PFSK-1 (cell line): ENCODE measurements around the gene TBC1D22A.

Experiments
- FOXP2 ChIP-seq: optimal IDR thresholded peaks from 2 replicates; pipeline ENCODE3; 2011; ENCODE audit warnings: borderline replicate concordance, control low read depth, inconsistent platforms; ENCODE audit not compliant: insufficient read depth; ENCODE audit errors: extremely low read length, extremely low read depth
- POLR2AphosphoS5 ChIP-seq: IDR thresholded peaks from 2 replicates; pipeline ENCODE4 v1.6.1; 2012; ENCODE audit warnings: low read depth, mild to moderate bottlenecking, control low read depth, low read length, moderate library complexity
- SIN3A ChIP-seq: IDR thresholded peaks from 2 replicates; pipeline ENCODE4 v1.6.1; 2012; ENCODE audit warnings: mild to moderate bottlenecking, low read length, moderate library complexity, borderline replicate concordance; ENCODE audit not compliant: insufficient read depth
- TAF1 ChIP-seq: IDR thresholded peaks from 2 replicates; pipeline ENCODE4 v1.6.1; 2012; ENCODE audit warnings: low read length, control low read depth, borderline replicate concordance; ENCODE audit not compliant: insufficient read depth
- TF ChIP-seq, protein P1 (sequence below), 2 experiments: IDR thresholded peaks; 2 replicates each; pipeline versions ENCODE4 v1.6.1 to v1.8.0; 2011 to 2012; ENCODE audit warnings: low read depth in 2 of 2, low read length in 2 of 2, control low read depth in 1 of 2, inconsistent platforms in 1 of 2, mild to moderate bottlenecking in 1 of 2, moderate library complexity in 1 of 2; ENCODE audit not compliant: insufficient read depth in 1 of 2

TBC1D22A gene

DNA sequence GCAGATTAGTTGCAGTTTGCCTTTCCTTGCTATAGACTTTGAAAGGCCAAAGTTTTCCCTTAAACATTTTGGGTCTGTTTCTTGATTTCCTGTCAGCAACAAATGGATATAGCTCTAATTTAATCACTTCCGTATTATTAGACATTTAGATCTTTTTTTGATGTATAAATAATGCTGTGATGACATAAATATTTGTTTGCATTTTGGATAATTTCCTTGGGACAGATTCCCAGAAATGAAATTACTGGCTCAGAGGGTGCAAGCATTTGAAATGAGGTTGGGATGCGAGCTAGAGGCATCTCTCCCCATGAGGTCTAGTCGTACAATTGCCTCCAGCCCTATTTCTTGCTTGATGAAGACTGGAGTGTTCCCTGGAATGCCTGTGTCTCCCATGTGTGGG is 94.2 kb downstream of the TBC1D22A start:
- TF ChIP-seq POLR2AphosphoS5: no peak
- no peak for TF ChIP-seq TAF1
- TF ChIP-seq SIN3A: no peak
- no peak for TF ChIP-seq FOXP2
- TF ChIP-seq, protein P1, sequence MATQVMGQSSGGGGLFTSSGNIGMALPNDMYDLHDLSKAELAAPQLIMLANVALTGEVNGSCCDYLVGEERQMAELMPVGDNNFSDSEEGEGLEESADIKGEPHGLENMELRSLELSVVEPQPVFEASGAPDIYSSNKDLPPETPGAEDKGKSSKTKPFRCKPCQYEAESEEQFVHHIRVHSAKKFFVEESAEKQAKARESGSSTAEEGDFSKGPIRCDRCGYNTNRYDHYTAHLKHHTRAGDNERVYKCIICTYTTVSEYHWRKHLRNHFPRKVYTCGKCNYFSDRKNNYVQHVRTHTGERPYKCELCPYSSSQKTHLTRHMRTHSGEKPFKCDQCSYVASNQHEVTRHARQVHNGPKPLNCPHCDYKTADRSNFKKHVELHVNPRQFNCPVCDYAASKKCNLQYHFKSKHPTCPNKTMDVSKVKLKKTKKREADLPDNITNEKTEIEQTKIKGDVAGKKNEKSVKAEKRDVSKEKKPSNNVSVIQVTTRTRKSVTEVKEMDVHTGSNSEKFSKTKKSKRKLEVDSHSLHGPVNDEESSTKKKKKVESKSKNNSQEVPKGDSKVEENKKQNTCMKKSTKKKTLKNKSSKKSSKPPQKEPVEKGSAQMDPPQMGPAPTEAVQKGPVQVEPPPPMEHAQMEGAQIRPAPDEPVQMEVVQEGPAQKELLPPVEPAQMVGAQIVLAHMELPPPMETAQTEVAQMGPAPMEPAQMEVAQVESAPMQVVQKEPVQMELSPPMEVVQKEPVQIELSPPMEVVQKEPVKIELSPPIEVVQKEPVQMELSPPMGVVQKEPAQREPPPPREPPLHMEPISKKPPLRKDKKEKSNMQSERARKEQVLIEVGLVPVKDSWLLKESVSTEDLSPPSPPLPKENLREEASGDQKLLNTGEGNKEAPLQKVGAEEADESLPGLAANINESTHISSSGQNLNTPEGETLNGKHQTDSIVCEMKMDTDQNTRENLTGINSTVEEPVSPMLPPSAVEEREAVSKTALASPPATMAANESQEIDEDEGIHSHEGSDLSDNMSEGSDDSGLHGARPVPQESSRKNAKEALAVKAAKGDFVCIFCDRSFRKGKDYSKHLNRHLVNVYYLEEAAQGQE (IDR thresholded peaks at IDR 0.05; ENCODE audit: insufficient read depth in 1 of 2, low read depth in 2 of 2, low read length in 2 of 2): no peak

DNA sequence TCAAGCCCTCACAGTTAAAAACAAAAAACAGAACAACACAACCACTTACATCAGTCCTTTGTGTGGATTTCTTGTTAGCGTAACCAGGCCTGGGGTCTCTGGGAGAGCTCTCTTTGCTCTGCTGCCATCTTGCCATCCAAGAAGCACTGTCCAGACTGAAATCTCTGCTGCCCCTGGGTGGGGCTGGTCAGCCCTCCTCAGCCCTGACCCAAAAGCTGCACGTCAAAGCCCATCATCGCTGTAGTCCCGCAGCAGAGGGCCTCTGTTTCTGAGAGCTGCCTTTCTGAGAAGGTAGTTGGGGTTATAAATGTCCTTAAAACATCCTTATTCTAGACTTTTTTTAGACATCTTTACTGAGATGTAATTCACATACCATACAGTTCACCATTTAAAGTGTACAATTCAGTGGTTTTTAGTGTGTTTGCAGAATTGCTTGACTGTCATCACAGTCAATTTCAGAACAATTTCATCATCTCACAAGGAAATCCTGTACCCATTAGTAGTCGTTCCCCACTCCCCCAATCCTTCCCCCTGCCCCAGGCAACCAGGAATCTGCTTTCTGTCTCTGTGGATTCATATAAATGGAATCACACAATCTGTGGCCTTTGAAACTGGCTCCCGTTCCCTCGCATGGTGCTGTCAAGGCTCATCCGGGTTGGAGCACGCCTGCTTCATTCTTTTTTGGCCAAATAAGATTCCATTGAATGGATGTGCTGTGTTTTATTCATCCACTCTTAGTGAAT is 94.9 kb downstream of the TBC1D22A start:
- TF ChIP-seq FOXP2 (no peak), POLR2AphosphoS5 (no peak), TAF1 (no peak), SIN3A (no peak)
- TF ChIP-seq, protein P1 (IDR thresholded peaks at IDR 0.05; ENCODE audit: insufficient read depth in 1 of 2, low read depth in 2 of 2, low read length in 2 of 2): no peak

DNA sequence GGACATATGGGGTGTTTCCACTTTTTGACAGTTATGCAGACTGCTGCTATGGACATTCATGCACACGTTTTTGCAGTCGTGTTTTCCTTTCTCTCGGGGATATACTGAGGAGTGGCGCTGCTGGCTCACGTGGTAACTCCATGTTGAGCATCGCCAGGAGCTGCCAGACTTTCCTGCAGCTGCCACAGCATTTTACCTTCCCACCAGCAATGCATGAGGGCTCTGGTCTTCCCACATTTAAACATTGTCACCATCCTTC is 95.4 kb downstream of the TBC1D22A start:
- no peak for TF ChIP-seq SIN3A
- no peak for TF ChIP-seq TAF1
- no peak for TF ChIP-seq FOXP2
- TF ChIP-seq POLR2AphosphoS5: no peak
- TF ChIP-seq, protein P1 (IDR thresholded peaks at IDR 0.05; ENCODE audit: insufficient read depth in 1 of 2, low read depth in 2 of 2, low read length in 2 of 2): no peak

DNA sequence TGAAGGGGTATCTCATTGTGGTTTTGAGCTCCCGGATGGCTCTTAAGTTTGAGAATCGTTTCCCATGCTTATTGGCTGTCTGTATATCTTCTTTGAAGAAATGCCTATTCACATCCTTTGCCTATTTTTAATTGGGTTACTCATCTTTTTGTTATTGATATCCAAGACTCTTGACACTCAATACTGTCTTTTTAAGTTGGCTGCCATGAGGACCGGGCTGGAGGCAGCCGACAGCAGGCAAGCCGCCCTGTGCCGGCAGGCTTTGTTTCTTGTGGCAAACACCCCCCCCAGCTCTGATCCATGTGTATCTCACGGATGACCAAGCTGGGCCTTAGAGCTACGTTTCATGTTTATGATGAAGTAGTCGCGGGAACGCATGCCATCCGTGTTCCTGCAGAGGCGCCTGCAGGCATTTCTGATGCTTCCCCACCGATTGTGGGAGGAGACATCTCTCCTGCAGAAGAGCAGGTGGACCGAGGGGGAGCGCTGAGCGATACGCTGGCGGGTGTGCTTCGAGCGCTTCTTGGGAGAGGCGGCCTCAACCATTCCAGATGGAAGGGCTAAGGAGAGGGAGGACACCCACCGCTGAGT is 95.8 kb downstream of the TBC1D22A start:
- TF ChIP-seq POLR2AphosphoS5 (no peak), FOXP2 (no peak), SIN3A (no peak), TAF1 (no peak)
- TF ChIP-seq, protein P1 (IDR thresholded peaks at IDR 0.05; ENCODE audit: insufficient read depth in 1 of 2, low read depth in 2 of 2, low read length in 2 of 2): no peak

DNA sequence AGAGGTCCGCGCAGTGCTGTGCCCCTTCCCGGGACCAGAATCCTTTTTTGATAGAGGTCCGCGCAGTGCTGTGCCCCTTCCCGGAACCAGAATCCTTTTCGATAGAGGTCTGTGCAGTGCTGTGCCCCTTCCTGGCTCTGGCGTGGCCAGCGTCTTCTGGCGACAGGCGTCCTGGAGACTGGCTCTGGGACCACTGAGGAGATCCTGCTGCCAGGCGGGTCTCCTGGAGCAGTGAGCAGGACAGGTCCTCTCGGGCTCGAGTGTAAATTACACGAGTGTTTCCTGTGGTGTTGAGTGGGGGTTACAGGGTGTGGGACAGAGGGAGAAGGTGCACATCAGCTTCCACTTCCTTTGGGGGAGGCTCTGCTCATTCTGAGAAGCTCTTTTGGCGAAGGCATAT is 98.1 kb downstream of the TBC1D22A start:
- TF ChIP-seq FOXP2: no peak
- TF ChIP-seq SIN3A: no peak
- TF ChIP-seq, protein P1 (IDR thresholded peaks at IDR 0.05; ENCODE audit: insufficient read depth in 1 of 2, low read depth in 2 of 2, low read length in 2 of 2): no peak
- TF ChIP-seq TAF1: no peak
- TF ChIP-seq POLR2AphosphoS5: no peak
